ENCODE measurements around the gene GBE1. TPM values are rescaled to one million over a fixed set of nuclear protein-coding genes. Genes with fewer than 3 reads are reported as not detected.

Gene GBE1
- total and polyA plus RNA-seq, 10 of the 15 experiments (the other 5 are each of a cell fraction or from before 2014, with no cell fraction given) = 21.4 to 62.2 (median 41.5) TPM

DNA sequence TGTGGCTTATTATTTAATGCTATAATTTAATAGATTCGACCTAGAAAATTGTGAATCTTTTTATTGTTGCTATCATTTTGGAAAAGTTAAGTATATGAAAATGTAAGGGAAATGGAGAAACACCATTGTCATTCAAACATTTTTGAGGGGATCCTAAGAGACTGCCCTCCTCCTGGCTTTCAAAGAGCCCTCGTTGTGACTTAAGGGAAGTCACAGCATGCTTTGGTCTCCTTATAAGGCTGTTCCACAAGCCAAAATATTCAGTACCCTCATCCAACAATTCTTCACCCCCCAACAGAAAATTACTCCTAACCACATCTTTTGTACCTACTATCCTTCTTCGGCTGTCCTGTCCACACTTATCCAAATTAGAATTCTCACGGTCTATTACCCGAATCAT lies 140.2 kb downstream of the GBE1 start:
- ATAC-seq (no peak), DNase-seq (ENCODE audit: low read depth, low spot score) (no peak), FAIRE-seq (no peak)
- Histone ChIP-seq H3K27ac (ENCODE audit: control insufficient read depth, insufficient read depth) (no peak overlapping the region), H3K27me3 (replicated peaks in 1 of 2; ENCODE audit: control insufficient read depth in 2 of 2, insufficient read depth in 2 of 2, low read length in 1 of 2) (no peaks in the 10 kb centered on the region), H3K79me2 (ENCODE audit: control insufficient read depth, insufficient read depth, low read length) (no peaks in the 10 kb centered on the region), H3K4me3 (no peak overlapping the region), H3K36me3 (ENCODE audit: control insufficient read depth in 2 of 2, insufficient read depth in 2 of 2, low read length in 1 of 2) (no peaks in the 10 kb centered on the region; a peak in 1 of 4 replicates), H2AFZ (ENCODE audit: control insufficient read depth, low read depth, low read length) (no peak overlapping the region), H3K9me3 (replicated peaks; ENCODE audit: control insufficient read depth, insufficient read depth, low read length) (no peaks in the 10 kb centered on the region), H3K9ac (ENCODE audit: control insufficient read depth, insufficient read depth, low read length) (no peak overlapping the region), H3K4me2 (ENCODE audit: control insufficient read depth, insufficient read depth) (no peak overlapping the region), H4K20me1 (ENCODE audit: control insufficient read depth, insufficient read depth) (no peaks in the 10 kb centered on the region), H3K4me1 (ENCODE audit: control insufficient read depth, insufficient read depth, low read length) (no peaks in the 10 kb centered on the region)
- in situ Hi-C loops (cut with MboI) = no loop called here
- CTCF ChIA-PET = no interaction called here
- TF ChIP-seq FOXM1 (IDR thresholded peaks at IDR 0.05; ENCODE audit: low read depth, low read length) (no peak), CHD1 (IDR thresholded peaks at IDR 0.05; ENCODE audit: low read depth, low read length) (no peak), JUNB (IDR thresholded peaks at IDR 0.05) (no peak), EZH2 (IDR thresholded peaks at IDR 0.05; ENCODE audit: borderline replicate concordance, control insufficient read depth, low read depth, low read length) (no peak), MEF2B (IDR thresholded peaks at IDR 0.05; ENCODE audit: partially characterized antibody, poor library complexity, severe bottlenecking) (no peak), CBX3 (IDR thresholded peaks at IDR 0.05; ENCODE audit: borderline replicate concordance, low read depth) (no peak)
- TF ChIP-seq, protein P1, sequence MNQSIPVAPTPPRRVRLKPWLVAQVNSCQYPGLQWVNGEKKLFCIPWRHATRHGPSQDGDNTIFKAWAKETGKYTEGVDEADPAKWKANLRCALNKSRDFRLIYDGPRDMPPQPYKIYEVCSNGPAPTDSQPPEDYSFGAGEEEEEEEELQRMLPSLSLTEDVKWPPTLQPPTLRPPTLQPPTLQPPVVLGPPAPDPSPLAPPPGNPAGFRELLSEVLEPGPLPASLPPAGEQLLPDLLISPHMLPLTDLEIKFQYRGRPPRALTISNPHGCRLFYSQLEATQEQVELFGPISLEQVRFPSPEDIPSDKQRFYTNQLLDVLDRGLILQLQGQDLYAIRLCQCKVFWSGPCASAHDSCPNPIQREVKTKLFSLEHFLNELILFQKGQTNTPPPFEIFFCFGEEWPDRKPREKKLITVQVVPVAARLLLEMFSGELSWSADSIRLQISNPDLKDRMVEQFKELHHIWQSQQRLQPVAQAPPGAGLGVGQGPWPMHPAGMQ (IDR thresholded peaks at IDR 0.05; ENCODE audit: borderline replicate concordance) = no peak
- RAD21 ChIA-PET (ENCODE audit: unreplicated experiment) = no interaction called here
- intact Hi-C loops (cut with micrococcal nuclease; ENCODE audit: unreplicated experiment) = no loop called here
- BruUV-seq (replicated peaks) = no TSS peak
- POLR2A ChIA-PET = no interaction called here
- SMC1A ChIA-PET (ENCODE audit: uncharacterized antibody, unreplicated experiment) = no interaction called here
- WGBS (ENCODE audit: insufficient coverage, insufficient replicate concordance, low lambda C conversion rate, missing lambda C conversion rate) = 92% methylated on average over 5 of the region's 5 CpGs

DNA sequence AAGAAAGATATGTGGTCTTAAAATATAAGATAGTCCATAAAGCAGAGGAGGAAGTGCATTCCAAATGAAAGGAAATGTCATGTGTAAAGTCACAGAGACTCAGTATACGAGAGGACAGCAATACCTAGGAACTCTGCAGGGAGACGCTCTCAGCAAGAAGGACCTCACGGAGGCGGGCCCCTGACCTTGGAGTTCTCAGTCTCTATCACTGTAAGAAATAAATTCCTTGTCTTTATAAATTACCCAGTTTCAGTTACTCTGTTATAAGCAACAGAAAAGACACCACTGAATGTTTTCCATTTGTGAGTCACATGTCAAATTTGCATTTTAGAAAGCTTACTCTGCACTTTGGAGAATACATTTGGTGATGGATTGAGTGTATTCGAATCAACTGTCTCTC lies 140.6 kb downstream of the GBE1 start:
- CTCF ChIA-PET = no interaction called here
- ATAC-seq (no peak), FAIRE-seq (no peak), DNase-seq (ENCODE audit: low read depth, low spot score) (no peak)
- no peaks in the 10 kb centered on the region for H4K20me1 ChIP-seq (ENCODE audit: control insufficient read depth, insufficient read depth)
- RAD21 ChIA-PET (ENCODE audit: unreplicated experiment) = no interaction called here
- no peaks in the 10 kb centered on the region; a peak in 1 of 4 replicates for H3K36me3 ChIP-seq (ENCODE audit: control insufficient read depth in 2 of 2, insufficient read depth in 2 of 2, low read length in 1 of 2)
- no peak overlapping the region for H3K9ac ChIP-seq (ENCODE audit: control insufficient read depth, insufficient read depth, low read length)
- H3K79me2 ChIP-seq (ENCODE audit: control insufficient read depth, insufficient read depth, low read length) = no peaks in the 10 kb centered on the region
- no peak overlapping the region for H3K4me3 ChIP-seq
- H3K27ac ChIP-seq (ENCODE audit: control insufficient read depth, insufficient read depth) = no peak overlapping the region
- no TSS peak for BruUV-seq (replicated peaks)
- in situ Hi-C loops (cut with MboI) = no loop called here
- H3K9me3 ChIP-seq (replicated peaks; ENCODE audit: control insufficient read depth, insufficient read depth, low read length) = no peaks in the 10 kb centered on the region
- intact Hi-C loops (cut with micrococcal nuclease; ENCODE audit: unreplicated experiment) = no loop called here
- H3K27me3 ChIP-seq (replicated peaks in 1 of 2; ENCODE audit: control insufficient read depth in 2 of 2, insufficient read depth in 2 of 2, low read length in 1 of 2) = no peaks in the 10 kb centered on the region
- SMC1A ChIA-PET (ENCODE audit: uncharacterized antibody, unreplicated experiment) = no interaction called here
- no peaks in the 10 kb centered on the region for H3K4me1 ChIP-seq (ENCODE audit: control insufficient read depth, insufficient read depth, low read length)
- no peak overlapping the region for H2AFZ ChIP-seq (ENCODE audit: control insufficient read depth, low read depth, low read length)
- POLR2A ChIA-PET = no interaction called here
- WGBS (ENCODE audit: insufficient coverage, insufficient replicate concordance, low lambda C conversion rate, missing lambda C conversion rate) = 97% methylated on average over 5 of the region's 5 CpGs
- H3K4me2 ChIP-seq (ENCODE audit: control insufficient read depth, insufficient read depth) = no peak overlapping the region
- TF ChIP-seq, protein P2, sequence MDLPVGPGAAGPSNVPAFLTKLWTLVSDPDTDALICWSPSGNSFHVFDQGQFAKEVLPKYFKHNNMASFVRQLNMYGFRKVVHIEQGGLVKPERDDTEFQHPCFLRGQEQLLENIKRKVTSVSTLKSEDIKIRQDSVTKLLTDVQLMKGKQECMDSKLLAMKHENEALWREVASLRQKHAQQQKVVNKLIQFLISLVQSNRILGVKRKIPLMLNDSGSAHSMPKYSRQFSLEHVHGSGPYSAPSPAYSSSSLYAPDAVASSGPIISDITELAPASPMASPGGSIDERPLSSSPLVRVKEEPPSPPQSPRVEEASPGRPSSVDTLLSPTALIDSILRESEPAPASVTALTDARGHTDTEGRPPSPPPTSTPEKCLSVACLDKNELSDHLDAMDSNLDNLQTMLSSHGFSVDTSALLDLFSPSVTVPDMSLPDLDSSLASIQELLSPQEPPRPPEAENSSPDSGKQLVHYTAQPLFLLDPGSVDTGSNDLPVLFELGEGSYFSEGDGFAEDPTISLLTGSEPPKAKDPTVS (IDR thresholded peaks at IDR 0.05; ENCODE audit: low read depth, low read length) = no peak
- TF ChIP-seq ZNF274 (IDR thresholded peaks at IDR 0.05; ENCODE audit: insufficient read depth, insufficient read length) (no peak), SUPT20H (IDR thresholded peaks at IDR 0.05; ENCODE audit: borderline replicate concordance, control insufficient read depth, low read depth, low read length) (no peak), ZNF687 (IDR thresholded peaks at IDR 0.05) (no peak), PAX5 (IDR thresholded peaks at IDR 0.05; ENCODE audit: borderline replicate concordance, low read depth, low read length) (no peak)
